DMS 273 (cell line): Measurements from ENCODE around the gene GRB14.
"Not testable (repeated sequence)": the region's sequence is repeated elsewhere in the genome, so short reads cannot be mapped to it uniquely, and the experiment has no call there.

Source experiments
- DNase-seq: peaks from one replicate; lab custom pipeline; 2025; ENCODE audit not compliant: unreplicated experiment; lab: John Stamatoyannopoulos, UW

The GRB14 gene

GRCh38 chr2:164560181-164560792 is 61.0 kb downstream of the GRB14 start:
- DNase-seq: peak; percentile 77

DNA sequence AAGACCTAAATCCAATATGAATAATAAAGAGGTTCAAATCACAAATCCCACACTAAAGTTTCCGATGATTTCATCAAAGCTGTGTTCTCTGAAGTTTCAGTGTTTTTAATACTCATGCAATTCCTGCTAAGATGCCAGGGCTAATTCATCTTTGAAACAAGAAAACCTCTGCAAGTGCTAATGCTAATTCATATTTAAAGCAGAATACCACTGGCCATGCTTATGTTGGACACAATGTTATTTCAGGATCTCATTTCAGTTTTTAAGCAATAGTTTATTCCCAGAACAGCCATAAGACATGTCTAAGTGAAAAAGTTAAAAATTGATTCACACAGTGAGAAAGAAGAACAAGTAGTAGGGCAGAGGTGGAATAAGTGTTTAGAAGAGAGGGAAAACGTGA is 62.8 kb downstream of the GRB14 start:
- no peak for DNase-seq

DNA sequence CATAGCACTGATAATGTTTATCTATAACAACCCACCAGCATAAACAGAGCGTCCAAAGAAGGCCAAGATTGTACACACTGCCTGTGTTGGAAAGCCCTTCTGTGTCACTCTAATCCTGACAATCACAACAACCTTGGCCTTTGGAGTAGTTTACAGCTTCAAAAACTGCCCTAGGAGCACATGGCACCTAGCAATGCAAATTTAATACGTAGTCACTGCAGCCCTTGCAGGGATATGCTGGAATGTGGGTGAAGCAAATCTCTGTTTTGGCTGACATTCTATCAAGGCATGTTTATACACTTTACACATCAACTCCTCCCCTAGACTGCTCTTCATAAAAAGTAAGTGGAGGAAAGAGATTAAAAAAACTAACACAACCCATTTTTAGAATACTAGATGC is 66.8 kb downstream of the GRB14 start:
- no peak for DNase-seq

DNA sequence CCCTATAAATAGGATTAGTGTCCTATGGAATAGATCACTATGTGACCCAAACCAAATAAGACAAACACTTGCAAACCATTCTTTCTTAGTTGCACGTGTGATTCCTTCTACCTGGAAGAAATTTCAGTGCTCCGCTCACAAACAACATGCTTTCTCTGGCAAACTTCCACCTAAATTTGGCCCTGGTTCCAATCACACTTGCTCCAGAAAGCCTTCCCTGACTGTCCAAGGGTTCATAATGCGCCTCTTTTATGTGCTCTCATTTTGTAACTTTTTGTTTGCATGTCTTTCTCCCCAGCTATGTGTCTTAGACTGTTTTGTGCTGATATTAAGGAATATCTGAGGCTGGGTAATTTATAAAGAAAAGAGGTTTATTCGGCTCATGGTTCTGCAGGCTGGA is 69.8 kb downstream of the GRB14 start:
- DNase-seq: no peak

- not testable (repeated sequence) for DNase-seq
Observed at GRCh38 chr2:164549705-164550104, 71.6 kb downstream of the GRB14 start.

- no peak for DNase-seq
Observed at GRCh38 chr2:164545484-164545883, 75.8 kb downstream of the GRB14 start.

DNA sequence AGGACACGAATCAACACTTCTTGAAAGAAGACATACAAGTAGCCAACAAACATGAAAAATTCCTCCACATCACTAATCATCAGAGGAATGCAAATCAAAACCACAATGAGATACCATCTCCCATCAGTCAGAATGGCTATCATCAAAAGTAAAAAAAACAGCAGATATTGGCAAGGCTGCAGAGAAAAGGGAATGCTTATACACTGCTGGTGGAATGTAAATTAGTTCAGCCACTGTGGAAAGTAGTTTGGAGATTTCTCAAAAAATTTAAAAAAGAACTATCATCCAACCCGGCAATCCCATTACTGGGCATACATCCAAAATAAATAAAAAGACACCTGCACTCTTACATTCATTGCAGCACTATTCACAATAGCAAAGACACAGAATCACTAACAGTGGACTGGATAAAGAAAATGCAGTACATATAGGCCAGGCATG is 78.7 kb downstream of the GRB14 start:
- peak; percentile 45 for DNase-seq

- peak; percentile 66 for DNase-seq
Observed at GRCh38 chr2:164538240-164538866, 82.9 kb downstream of the GRB14 start.

DNA sequence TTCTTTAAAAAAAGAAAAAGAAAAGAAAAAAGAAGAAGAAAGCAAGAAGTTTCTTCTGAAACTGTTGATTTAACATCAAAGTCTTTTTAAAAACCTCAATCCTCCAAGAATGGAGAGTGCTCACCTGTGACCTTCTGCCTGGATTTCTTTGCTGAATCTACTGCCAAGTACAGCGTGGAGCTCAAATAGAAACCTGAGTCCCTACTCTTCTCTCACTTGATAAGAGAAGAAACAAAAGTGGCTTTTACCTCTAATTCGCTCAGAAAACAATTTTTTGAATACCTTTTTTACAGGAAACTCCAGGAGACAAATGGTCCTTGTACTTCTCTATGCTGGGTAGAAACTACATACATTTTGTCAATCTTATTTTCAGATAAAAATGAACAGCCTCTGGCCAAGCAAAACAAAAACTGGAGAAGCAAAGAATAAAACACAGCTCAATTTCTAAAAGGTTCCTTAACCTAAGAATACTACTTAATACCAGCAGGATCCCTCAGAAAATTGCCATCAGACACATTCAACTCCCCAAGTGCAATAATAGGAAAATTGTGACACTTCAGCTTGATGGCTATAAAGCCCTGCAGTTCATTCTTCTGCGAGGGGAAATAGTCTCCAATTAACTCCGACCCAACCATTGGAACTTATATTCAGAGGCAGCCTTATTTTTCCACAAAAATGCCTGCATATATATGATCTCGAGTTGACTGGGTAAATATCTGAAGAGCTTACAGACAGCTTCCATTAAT is 85.8 kb downstream of the GRB14 start:
- DNase-seq: no peak

- DNase-seq: no peak
Observed at GRCh38 chr2:164530464-164530863, 90.8 kb downstream of the GRB14 start.

DNA sequence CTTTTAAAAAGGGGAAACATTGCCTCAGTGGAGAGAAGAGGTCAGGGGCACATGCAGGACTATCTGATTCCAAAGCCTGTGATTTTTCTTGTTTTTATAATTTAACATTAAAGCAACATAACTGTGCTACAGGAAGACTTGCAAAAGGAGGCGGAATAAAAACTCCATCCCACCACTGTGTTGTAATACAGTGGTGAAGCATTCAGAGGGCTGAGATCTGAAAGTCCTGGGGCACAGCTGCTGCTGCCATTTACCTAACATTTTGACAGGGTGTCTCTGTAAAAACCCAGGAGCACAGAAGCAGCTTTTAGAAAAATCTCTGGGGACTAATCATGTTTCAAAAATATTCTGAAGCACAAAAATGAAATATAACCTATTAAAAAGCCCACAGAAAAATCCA is 97.6 kb downstream of the GRB14 start:
- no peak for DNase-seq

- DNase-seq: no peak
Observed at GRCh38 chr2:164523009-164523408, 98.3 kb downstream of the GRB14 start.

DNA sequence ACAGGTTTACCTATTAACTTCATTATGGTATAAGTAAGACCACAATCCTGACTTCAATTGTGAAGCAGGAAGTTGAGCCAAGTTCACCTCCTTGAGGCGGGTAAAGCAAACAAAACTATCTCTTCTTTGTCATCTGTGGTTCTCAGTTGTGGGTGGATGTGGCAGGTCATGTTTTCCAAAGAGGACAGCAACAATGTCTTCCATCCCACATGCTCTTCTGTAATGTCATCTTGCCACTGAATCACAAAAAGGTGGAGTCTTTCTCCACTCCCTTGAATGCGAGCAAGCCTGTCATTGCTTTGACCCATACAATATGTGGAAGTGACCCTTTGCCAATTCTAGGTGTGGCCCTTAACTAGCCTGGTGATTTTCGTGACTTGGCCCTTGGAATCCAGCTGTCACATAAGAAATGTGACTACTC is 98.7 kb downstream of the GRB14 start:
- no peak for DNase-seq

GRCh38 chr2:164515734-164516133 is 105.5 kb downstream of the GRB14 start:
- DNase-seq: peak; percentile 3

DNA sequence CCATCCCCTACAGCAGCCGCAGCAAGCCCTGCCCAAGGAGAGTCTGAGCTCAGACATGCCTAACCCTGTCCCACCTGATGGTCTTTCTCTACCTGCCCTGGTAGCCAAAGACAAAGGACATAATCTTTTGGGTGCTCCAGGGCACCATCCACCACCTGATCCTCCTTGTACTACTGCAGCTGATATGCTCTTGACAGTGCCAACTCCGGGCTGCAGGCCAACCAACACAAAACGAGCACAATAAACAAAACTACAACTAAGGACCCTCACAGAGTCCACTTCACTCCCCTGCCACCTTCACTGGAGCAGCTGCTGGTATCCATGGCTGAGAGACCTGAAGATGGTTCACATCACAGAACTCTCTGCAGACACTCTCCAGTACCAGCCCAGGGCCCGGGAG is 106.3 kb downstream of the GRB14 start:
- DNase-seq: no peak

- DNase-seq: no peak
Observed at GRCh38 chr2:164514491-164514890, 106.8 kb downstream of the GRB14 start.

- DNase-seq: no peak
Observed at GRCh38 chr2:164512871-164513270, 108.4 kb downstream of the GRB14 start.

DNA sequence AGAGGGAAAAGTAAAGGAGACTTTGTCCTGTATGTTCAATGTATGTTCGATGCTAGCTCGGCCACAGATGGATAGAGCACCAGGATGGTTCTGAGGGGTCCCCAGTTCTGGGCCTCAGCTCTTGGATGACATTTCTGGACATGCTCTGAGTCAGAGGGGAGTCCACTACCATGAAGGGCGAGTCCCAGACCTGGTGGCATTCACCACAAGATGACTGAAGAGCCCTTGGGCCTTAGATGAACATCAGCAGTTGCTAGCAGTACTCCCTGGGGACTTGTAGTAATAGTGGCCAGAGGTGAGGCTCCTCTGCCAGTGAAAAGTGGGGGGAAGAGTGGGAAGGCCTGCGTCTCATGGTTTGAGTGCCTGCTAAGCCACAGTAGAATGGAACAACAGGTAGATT is 109.5 kb downstream of the GRB14 start:
- no peak for DNase-seq

DNA sequence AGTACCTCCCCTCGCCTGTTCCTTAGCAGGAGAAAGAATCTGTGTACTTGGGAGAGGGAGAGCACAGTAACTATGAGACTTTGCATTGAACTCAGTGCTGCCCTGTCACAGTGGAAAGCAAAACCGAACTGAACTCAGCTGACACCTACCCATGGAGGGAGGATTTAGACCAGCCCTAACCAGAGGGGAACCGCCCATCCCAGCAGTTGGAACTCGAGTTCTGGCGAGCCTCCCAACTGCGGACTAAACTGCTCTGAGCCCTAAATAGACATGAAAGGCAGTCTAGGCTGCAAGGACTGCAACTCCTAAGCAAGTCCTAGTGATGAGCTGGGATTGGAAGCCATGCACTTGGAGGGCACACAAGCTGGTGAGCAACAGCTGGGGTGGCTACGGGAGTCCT is 110.4 kb downstream of the GRB14 start:
- DNase-seq: peak; percentile 25

DNA sequence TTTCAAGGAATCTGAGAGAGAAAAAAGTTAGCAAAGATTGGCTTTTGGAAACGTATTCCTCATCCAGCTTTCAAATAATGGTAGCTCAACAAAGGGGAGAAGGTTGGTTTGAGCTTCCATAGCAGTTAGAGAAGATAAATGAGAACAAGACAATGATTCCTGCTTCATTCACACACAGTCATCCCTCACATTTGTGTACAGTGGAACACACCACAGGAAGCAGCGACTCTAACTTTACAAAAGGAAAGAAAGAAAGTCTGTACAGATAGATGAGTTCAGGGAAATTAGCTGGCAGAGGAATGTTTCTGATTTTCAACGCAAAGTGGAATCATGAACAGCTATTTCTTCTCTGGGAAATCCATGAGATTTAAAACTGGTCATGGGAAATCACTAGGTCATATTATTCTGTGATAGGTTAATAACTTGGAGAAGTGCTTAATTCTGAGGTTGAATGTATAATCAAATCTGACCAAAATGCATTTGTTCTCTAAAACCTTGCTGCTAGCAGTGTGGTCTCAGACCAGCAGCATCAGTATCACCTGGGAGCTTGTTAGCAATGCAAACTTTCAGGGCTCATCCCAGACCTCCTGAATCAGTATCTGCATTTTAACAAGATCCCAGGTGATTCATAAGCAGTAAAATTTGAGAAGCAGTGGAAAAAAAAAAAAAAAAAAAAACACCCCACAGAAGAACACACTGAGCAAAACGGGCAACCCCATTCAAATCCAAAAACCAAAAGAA is 112.0 kb downstream of the GRB14 start:
- no peak for DNase-seq

DNA sequence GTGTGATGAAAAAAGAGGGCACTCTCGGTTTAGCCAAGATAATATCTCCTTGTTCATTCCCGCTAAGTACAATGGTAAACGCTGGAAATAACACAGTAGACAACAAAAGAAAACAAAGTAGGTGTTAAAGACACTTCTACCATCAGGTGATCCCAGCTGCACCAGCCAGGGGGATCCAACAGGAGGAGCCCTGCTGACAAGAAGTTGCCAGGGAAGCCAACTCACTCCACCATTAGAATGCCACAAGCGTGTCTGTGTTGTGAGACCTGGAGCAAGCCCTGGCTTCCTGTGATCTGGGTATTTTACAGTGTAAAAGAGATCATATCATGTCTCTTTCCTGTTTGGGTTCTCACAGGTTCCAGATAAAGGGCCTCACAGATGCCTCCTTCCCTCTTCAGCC is 117.0 kb downstream of the GRB14 start:
- DNase-seq: peak; percentile 44

DNA sequence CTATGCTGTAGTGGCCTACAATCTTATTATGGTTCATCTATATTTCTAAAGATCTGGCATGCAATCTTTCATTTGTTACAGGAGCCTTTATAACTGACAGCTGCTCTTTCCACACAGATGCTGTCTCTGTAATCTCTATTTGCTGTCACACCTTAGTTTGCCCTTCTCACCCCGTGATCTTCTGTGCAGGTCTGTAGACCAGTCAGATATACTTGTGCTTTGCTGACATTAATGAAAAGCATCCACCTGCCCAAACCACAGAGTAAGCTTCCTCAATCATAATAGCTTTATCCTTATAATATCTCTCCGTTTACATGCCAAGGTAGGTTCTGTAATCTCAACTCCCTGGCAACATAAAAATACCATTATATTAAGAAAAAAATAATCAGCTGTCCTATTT is 122.4 kb downstream of the GRB14 start:
- DNase-seq: no peak
